Choroid plexus epithelial cell (primary cell): ENCODE results near the gene ENAH.

ENCODE experiments used
- DNase-seq: peaks from one replicate; pipeline ENCODE4 v3.0.0-alpha.2; 2010; ENCODE audit warnings: low read depth
- H3K4me3 ChIP-seq: 2 replicates; pipeline ENCODE4 v1.5.1; 2011; ENCODE audit warnings: low read depth, mild to moderate bottlenecking, control low read depth, low read length, moderate library complexity
- TF ChIP-seq, protein P1 (sequence below): conservative IDR thresholded peaks from 2 replicates; pipeline ENCODE4 v1.5.1; 2011; ENCODE audit warnings: low read depth, mild to moderate bottlenecking, control low read depth, inconsistent platforms, low read length, moderate library complexity

Gene ENAH

DNA sequence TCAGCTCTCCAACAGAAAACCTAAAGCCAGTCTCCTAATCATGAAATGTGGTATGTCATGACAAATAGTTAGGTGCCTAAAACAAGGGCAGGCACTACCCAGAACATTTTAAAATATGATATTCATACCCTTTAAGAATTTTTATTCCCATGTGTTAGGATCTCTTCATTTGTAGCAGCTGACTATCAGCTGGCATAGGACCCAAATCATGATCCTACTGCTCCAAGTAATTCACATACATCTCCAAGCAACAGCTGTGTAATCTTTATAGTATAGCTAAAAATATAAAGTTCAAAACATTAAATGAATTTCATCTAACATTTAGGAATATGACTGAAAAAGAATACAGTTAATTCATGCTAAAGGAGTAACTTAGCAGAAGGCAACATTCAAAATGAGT is 57.5 kb downstream of the ENAH start:
- H3K4me3 ChIP-seq = no peak overlapping the region
- TF ChIP-seq, protein P1, sequence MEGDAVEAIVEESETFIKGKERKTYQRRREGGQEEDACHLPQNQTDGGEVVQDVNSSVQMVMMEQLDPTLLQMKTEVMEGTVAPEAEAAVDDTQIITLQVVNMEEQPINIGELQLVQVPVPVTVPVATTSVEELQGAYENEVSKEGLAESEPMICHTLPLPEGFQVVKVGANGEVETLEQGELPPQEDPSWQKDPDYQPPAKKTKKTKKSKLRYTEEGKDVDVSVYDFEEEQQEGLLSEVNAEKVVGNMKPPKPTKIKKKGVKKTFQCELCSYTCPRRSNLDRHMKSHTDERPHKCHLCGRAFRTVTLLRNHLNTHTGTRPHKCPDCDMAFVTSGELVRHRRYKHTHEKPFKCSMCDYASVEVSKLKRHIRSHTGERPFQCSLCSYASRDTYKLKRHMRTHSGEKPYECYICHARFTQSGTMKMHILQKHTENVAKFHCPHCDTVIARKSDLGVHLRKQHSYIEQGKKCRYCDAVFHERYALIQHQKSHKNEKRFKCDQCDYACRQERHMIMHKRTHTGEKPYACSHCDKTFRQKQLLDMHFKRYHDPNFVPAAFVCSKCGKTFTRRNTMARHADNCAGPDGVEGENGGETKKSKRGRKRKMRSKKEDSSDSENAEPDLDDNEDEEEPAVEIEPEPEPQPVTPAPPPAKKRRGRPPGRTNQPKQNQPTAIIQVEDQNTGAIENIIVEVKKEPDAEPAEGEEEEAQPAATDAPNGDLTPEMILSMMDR = no peak
- no peak for DNase-seq

DNA sequence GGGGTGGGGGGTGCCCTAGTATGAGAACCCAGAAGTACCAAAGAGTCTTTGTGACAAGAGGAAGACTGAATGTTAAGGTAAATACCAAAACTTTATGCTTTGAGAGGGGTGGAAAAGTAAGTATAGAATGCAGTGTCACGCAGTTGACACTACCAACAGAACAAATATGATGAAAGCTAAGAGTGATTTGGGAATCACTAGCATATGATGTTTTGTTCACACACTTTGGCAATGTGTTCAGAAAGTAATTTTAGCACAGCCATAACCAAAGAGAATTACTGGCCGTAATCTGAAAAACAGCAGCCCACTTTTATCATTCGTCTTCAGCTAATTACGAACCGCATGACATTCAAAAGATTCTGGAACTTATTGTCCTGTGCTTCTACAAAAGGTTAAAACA is 59.5 kb downstream of the ENAH start:
- H3K4me3 ChIP-seq = no peak overlapping the region
- TF ChIP-seq, protein P1 = no peak
- DNase-seq = no peak

DNA sequence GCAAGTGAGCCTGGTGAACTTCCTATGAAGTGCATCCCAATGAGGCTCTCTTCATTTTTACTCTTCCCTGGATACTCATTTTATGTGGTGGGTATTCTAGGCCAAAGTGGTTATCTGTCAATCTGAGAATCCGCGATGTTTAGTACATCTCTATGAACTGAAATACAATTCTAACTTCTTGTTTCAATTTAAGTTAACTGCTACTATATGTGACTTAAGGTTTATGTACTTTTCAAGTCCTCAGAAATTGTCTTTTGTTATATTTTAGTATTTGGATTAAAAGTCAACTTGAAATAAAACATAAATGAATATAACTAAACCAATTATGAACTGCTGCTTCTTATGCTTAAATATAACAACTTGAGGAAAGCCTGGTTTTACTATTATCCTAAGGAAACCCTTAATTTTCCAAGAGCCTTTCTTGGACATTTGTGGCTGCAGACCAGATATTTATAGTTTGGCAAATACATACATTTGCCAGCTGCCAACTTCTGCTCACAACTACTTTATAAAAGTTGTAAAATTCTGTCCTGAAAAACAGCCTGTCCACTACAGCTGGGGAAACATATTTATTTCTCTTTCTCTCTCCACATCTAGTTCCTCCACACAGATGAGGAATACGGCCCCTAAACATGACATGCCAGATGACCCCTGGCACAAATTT is 60.4 kb downstream of the ENAH start:
- H3K4me3 ChIP-seq = no peak overlapping the region
- TF ChIP-seq, protein P1 = no peak
- no peak for DNase-seq

DNA sequence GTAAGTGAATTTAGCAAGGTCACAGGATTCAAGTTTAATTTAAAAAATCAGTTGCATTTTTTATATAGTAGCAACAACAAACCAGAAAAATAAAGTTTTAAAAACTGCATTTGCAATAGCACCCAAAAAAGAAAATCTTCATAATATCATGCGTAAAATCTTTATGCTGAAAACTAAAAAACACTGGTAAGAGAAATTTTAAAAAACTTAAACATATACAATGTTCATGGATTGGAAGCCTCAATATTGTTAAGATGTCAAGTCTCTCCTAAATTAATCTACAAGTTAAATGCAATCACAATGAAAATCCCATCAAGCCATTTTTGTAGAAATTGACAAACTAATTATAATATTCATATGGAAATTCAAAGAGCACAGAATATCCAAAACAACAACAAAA is 65.6 kb downstream of the ENAH start:
- TF ChIP-seq, protein P1 = no peak
- DNase-seq = no peak
- H3K4me3 ChIP-seq = no peak overlapping the region

DNA sequence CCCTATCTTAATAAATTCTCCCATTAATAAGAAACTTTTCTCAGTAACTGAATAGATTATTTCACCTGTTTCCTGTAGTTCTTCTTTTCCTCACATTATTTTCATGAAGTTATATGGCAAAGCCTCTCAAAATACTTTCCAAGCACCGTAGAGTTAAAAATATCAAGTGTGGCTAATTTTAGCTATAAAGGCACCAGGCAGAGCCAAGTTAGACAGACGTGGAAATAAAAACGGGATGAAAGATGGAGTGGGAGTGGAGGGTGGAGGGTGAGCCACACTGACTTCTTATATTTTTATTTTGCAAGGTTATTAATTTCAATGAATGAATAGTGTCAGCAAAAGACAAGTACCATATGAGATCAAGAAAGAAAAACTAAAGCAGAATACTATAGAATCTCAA is 71.7 kb downstream of the ENAH start:
- no peak for DNase-seq
- TF ChIP-seq, protein P1 = no peak
- H3K4me3 ChIP-seq = no peak overlapping the region

DNA sequence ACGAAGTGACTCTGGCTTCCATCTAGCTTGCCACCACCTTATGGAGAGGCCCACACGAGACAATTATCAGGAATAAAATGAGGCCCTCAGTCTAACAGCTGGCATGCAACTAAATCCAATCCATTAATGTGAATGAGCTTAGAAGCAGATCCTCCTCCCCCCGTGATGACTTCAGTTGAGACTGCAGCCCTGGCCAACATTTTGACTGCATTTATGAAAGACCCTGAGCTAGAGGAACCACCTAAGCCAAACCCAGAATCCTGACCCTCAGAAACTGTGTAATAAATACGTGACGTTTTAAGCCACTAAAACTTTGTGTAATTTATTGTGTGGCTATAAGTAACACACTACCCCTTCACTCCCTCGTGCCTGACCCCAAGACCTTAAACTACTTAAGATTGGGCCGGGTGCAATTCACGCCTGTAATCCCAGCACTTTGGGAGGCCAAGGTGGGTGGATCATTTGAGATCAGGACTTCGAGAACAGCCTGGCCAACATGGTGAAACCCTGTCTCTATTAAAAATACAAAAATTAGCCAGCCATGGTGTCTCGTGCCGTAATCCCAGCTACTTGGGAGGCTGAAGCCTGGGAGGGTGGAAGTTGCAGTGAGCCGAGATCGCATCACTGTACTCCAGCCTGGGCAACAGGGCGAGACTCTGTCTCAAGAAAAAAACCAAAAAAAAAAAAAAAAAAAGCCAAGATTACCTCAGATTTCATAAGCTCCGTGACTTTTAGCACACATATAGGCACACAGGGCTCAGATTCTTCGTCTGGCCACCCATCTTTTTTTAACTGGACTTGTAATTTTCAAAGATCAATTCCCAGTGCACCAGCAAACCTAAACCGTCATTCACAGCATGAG is 72.5 kb downstream of the ENAH start:
- H3K4me3 ChIP-seq = no peak overlapping the region
- TF ChIP-seq, protein P1 = no peak
- DNase-seq = no peak
